ENCODE results near the gene SHKBP1. TPM values are rescaled to one million over a fixed set of nuclear protein-coding genes. Genes with fewer than 3 reads are reported as not detected.

Gene SHKBP1
- polyA plus RNA-seq, 1 experiment: 42.5 TPM

DNA sequence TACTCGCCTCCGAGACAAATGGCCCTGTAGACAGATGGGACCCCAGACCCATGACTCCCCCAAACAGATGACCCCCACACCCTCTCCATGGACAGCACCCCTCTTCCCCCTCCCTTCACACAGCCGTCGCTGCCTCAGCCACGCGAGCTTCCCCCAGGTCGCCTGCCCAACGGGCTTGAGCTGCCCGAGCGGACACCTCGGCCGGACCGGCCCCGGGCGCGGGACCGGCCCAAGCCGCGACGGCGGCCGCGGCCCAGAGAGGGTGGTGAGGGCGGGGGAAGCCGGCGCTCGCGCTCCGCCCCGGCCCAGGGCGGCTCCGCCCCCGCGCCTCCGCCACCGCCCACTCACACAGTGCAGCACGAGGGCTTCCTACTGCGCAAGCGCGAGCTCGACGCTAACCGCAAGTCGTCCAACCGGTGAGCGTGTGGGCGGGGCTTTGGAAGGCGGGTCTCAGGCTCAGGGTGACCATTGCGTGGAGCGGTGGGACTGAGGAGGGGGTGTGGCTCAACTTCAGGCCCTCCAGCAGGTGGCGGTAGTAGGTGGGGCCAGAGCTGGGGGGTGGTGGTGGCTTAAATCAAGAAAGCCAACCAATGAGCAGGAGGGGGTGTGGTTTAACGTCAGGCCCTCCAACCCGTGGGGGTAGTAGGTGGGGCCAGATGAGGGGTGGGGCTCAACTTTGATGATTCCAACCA lies 6.2 kb upstream of the SHKBP1 start:
- Histone ChIP-seq H3K9me3 (ENCODE audit: control insufficient read depth, insufficient read depth, low read length) (peaks cover 3% of the 10 kb centered on the region; the same call in 1 of the 2 replicates), H3K27me3 (ENCODE audit: control insufficient read depth, insufficient read depth, low read length) (peaks cover 8% of the 10 kb centered on the region), H3K27ac (ENCODE audit: low read depth, low read length) (peak overlapping the region; percentile 89), H3K4me3 (ENCODE audit: low read depth, low read length) (peak overlapping the region; percentile 77)
- TF ChIP-seq, protein P1, sequence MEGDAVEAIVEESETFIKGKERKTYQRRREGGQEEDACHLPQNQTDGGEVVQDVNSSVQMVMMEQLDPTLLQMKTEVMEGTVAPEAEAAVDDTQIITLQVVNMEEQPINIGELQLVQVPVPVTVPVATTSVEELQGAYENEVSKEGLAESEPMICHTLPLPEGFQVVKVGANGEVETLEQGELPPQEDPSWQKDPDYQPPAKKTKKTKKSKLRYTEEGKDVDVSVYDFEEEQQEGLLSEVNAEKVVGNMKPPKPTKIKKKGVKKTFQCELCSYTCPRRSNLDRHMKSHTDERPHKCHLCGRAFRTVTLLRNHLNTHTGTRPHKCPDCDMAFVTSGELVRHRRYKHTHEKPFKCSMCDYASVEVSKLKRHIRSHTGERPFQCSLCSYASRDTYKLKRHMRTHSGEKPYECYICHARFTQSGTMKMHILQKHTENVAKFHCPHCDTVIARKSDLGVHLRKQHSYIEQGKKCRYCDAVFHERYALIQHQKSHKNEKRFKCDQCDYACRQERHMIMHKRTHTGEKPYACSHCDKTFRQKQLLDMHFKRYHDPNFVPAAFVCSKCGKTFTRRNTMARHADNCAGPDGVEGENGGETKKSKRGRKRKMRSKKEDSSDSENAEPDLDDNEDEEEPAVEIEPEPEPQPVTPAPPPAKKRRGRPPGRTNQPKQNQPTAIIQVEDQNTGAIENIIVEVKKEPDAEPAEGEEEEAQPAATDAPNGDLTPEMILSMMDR (IDR thresholded peaks at IDR 0.05; ENCODE audit: low read depth, low read length): no peak
- ChIA-PET CTCF (interaction anchor here (0.7 to 1.6 kb wide), 6 partner anchors 21 to 64 kb away, joined by 3 to 10 read pairs (median 4); no protein-coding TSS in a partner anchor), POLR2A (interaction anchor here (0.5 to 1.9 kb wide), 18 partner anchors 13 to 1289 kb away, joined by 3 to 14 read pairs (median 4); partner anchors contain the start of genes BLVRB, HIPK4 and SERTAD1)
- peak; percentile 100 for DNase-seq (ENCODE audit: low read depth, low spot score)

DNA sequence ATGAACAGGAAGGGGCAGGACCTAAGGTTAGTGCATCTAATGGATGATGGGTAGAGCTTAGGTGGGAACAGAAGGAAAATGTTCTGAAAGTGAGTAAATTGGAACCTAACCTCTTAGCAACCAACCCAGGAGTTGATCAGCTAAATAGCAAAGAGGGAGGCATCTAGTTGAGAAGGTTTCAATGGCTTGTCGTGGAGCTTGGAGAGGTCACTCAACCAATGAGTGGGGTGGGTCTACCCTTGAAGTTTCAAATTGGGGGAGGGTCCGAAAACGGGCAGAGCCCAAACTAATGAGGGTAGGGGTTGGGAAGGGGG lies 5.7 kb upstream of the SHKBP1 start:
- Histone ChIP-seq H3K27me3 (ENCODE audit: control insufficient read depth, insufficient read depth, low read length) (peaks cover 3% of the 10 kb centered on the region), H3K9me3 (ENCODE audit: control insufficient read depth, insufficient read depth, low read length) (peaks cover 2% of the 10 kb centered on the region; the same call in 1 of the 2 replicates), H3K27ac (ENCODE audit: low read depth, low read length) (peak overlapping the region; percentile 31), H3K4me3 (ENCODE audit: low read depth, low read length) (peak overlapping the region; percentile 7; the same call in 1 of the 2 replicates)
- TF ChIP-seq, protein P1 (IDR thresholded peaks at IDR 0.05; ENCODE audit: low read depth, low read length): no peak
- ChIA-PET CTCF (interaction anchor here (0.6 to 1.6 kb wide), 5 partner anchors 28 to 634 kb away, joined by 3 to 12 read pairs (median 4); no protein-coding TSS in a partner anchor), POLR2A (interaction anchor here (0.5 to 1.9 kb wide), 13 partner anchors 15 to 150 kb away, joined by 3 to 14 read pairs (median 4); partner anchors contain the start of genes BLVRB and SERTAD1)
- DNase-seq (ENCODE audit: low read depth, low spot score): no peak

DNA sequence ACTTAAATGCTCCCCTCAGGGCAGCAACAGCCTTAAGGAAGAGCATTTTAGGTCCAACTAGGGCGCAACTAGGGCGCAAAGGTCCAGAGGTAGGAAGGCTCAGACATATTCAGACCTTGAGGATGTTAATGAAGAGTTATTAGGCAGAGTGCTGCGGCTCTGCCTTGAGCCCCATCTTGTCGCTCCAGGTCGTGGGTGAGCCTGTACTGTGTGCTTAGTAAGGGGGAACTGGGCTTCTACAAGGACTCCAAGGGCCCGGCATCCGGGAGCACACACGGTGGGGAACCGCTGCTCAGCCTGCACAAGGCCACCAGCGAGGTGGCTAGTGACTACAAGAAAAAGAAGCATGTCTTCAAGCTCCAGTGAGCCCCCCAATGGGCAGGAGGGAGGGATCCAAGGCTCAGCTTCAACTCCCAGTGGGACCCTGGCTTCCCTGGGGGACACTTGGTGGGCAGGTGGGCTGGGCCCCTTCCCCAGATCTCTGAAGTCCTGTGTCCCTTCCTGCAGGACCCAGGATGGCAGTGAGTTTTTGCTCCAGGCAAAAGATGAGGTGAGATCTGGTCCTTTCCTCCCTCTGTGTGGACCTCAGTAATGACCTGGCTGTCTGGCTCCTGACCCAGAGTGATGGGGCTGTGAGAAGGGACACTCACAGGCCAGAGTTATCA lies 4.7 kb upstream of the SHKBP1 start:
- POLR2A ChIA-PET: interaction anchor here (1.9 kb wide), 1 partner anchor 31 kb away, joined by 14 read pairs; no protein-coding TSS in a partner anchor
- CTCF ChIA-PET: no interaction called here
- no peaks in the 10 kb centered on the region; the same call in 1 of the 2 replicates for H3K9me3 ChIP-seq (ENCODE audit: control insufficient read depth, insufficient read depth, low read length)
- H3K27me3 ChIP-seq (ENCODE audit: control insufficient read depth, insufficient read depth, low read length): peaks cover 2% of the 10 kb centered on the region
- H3K4me3 ChIP-seq (ENCODE audit: low read depth, low read length): no peak overlapping the region
- TF ChIP-seq, protein P1 (IDR thresholded peaks at IDR 0.05; ENCODE audit: low read depth, low read length): no peak
- no peak for DNase-seq (ENCODE audit: low read depth, low spot score)
- H3K27ac ChIP-seq (ENCODE audit: low read depth, low read length): no peak overlapping the region

DNA sequence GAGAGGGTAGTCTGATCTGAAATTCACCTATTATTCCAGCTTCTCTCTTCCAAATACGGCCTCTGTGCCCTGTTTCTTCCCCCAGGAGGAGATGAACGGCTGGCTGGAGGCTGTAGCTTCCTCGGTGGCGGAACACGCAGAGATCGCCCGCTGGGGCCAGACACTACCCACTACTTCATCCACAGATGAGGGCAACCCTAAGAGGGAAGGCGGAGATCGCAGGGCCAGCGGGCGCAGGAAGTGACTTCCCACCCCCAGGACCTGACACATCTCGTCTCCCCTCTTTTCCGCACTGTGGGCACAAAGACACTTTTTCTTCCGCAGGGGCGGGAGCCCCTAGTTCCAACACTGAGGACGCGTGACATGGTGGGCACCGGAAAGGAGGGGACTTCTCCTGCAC lies 1.3 kb upstream of the SHKBP1 start:
- TF ChIP-seq, protein P1 (IDR thresholded peaks at IDR 0.05; ENCODE audit: low read depth, low read length): no peak
- no peak for DNase-seq (ENCODE audit: low read depth, low spot score)
- Histone ChIP-seq H3K27me3 (ENCODE audit: control insufficient read depth, insufficient read depth, low read length) (no peaks in the 10 kb centered on the region), H3K27ac (ENCODE audit: low read depth, low read length) (no peak overlapping the region), H3K9me3 (ENCODE audit: control insufficient read depth, insufficient read depth, low read length) (no peaks in the 10 kb centered on the region; the same call in 1 of the 2 replicates), H3K4me3 (ENCODE audit: low read depth, low read length) (no peak overlapping the region)
- ChIA-PET CTCF (interaction anchor here (1.1 kb wide), 1 partner anchor 59 kb away, joined by 3 read pairs; no protein-coding TSS in a partner anchor), POLR2A (no interaction called here)

All from AG04450 (cell line).